HG02642 (cell line): Measurements from ENCODE around the gene ZFYVE9.

Experiments
- ATAC-seq: cut with Tn5 transposase; IDR thresholded peaks from one replicate; pipeline ENCODE4 v1.9.1; 2021; ENCODE audit warnings: mild to moderate bottlenecking; ENCODE audit not compliant: unreplicated experiment, poor library complexity

Gene ZFYVE9

DNA sequence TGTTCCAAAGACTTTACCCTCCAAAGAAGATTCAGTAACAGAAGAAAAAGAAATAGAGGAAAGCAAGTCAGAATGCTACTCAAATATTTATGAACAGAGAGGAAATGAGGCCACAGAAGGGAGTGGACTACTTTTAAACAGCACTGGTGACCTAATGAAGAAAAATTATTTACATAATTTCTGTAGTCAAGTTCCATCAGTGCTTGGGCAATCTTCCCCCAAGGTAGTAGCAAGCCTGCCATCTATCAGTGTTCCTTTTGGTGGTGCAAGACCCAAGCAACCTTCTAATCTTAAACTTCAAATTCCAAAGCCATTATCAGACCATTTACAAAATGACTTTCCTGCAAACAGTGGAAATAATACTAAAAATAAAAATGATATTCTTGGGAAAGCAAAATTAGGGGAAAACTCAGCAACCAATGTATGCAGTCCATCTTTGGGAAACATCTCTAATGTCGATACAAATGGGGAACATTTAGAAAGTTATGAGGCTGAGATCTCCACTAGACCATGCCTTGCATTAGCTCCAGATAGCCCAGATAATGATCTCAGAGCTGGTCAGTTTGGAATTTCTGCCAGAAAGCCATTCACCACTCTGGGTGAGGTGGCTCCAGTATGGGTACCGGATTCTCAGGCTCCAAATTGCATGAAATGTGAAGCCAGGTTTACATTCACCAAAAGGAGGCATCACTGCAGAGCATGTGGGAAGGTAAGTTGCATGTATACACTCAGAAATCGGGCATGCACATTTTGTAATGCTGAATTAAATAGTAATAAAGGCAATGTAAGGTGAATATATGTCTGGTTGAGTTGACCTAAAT, 97.2 kb downstream of the ZFYVE9 start:
- no peak for ATAC-seq

DNA sequence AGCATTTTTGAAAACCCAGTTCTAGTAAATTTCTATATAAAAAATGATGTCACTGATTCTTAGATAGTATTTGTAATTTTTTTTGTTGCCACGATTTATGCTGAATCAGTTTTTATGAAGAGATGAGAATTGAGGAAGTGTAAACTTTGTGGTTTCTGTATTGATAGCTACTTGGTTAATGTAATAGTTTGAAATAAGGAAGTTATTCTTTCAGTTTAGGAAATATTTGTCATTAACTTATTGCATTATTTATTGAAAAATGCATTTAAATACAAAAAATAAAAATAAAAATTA, 97.8 kb downstream of the ZFYVE9 start:
- ATAC-seq, result no peak

DNA sequence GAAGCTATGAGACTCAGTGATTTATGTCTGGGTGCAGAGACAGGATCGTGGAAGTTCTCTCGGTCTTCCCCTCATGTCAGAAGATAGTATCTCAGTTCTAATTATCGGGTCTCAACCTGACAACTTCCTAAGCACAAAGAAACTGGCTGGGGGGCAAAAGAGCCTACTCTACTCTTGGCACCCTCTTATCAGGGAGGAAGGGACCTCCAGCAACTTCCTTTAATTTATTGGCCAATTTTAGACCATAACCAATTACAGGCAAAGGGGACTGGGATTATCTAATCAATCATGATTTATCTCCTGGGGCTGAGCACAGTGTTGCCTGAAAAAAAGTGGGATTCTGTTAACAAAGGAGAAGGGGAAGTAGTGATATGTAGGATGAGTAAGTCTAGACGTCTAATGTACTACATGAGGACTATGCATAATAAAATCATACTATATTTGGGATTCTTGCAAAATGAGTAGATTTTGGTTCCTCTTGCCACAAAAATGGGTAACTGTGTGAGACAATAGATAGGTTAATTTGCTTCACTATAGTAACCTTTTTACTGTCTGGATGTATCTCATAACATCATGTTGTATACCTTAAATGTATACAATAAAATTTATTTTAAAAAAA, 98.8 kb downstream of the ZFYVE9 start:
- no peak for ATAC-seq

DNA sequence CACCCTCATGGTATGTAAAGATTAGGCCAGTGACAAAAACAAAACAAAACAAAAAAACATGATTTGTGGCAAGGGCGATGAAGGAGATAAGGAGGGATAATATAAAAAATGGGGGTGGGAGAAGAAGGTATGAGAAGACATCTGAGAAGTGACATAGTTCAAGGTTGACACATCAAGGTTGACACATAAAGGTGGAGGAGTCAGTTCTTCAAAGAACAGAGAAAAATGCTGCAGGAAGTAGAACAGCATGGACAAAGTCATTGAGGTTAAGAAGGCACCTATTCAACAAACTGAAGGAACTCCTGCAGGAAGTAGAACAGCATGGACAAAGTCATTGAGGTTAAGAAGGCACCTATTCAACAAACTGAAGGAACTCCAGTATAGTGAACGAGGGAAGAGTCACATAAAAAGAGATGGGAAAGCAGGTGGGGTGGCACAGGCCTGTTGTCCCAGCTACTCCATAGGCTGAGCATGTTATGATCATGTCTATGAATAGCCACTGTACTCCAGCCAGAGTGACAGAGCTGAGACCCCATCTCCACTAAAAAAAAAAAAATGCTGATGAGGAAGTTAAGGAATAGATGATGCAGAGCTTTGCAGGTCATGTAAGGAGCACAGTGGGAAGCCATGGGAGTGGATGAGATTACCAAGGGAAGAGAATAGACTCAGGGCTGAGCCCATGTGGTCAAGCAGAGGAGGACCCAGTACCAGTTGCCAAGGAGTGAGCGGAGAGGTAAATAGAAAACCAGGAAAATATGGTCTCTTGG, 101.5 kb downstream of the ZFYVE9 start:
- no peak for ATAC-seq

DNA sequence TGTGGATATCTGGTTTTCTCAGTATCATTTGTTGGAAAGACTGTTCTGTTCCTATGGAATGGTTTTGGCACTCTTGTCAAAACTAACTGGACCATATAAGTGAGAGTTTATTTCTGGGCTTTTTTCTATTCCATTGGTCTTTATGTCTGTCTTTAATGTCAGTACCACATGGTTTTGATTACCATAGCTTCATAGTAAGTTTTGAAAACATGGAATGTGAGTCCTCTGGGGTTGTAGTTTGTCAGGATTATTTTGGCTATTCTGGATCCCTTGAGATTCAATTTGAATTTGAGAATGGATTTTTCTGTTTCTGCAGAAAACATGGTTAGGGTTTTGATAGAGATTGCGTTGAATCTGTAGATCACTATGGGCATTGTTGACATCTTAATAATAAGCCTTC, 107.9 kb downstream of the ZFYVE9 start:
- ATAC-seq, result no peak

DNA sequence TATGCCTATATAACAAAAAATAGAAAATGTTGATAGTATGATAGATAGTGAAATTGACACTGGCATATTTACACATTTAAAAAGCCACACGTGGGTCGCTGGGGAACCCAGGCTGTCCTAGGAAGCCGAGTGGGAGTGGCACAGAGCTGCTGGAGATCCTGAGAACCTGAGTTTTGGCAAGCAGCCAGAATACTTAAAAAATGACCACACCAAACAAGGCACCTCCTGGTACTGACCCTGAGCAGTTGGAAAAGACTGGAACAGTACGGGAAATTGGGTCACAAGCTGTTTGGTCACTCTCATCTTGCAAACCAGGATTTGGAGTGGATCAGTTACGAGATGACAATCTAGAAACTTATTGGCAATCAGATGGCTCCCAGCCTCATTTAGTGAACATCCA, 111.5 kb downstream of the ZFYVE9 start:
- no peak for ATAC-seq

DNA sequence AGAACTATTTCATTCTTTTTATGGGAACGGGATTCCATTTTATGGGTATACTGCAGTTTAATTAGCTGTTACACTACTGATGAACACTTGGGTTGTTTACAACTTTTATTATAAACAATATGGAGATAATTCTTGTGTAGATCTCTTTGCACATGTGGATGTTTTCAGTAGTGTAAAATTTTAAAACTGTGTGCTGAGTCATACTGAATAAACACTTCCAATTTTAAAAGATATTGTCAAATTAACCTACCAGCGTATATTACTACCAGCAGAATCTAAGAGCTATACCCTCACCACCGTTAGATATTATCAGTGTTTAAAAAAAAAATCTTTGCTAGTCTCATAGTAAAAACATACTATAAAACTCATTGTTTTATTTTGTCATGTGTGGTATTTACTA, 118.0 kb downstream of the ZFYVE9 start:
- no peak for ATAC-seq

DNA sequence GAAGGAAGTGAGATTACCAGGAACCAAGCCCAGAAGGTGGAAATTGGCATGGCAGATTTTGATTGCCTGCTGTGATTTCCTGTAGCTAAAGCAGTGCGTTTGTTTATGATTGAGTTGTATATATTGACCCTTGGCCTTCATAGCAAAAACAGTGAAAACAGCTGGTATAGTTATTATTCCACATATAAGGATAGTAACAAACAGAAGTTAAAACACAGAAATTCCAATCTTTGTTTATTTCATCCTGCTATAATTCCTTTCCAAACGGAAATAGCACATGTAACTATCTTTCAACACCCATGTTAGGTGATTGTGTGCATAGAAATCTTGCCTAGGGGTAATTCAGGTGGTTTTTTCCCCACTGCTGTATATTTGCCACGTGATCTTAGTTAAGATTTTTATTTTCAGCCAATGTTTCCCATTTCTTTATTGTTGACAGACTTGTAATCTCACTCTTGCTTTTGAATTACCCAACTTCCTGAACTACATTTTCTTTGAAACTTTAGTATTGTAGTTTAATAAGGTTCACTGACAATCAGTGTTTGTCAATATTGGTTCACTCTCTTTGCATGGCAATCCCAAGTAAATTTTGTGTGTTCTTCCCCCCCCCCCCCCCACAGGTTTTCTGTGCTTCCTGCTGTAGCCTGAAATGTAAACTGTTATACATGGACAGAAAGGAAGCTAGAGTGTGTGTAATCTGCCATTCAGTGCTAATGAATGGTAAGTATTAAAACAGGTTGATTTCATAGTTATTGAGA, 121.4 kb downstream of the ZFYVE9 start:
- ATAC-seq, result no peak

DNA sequence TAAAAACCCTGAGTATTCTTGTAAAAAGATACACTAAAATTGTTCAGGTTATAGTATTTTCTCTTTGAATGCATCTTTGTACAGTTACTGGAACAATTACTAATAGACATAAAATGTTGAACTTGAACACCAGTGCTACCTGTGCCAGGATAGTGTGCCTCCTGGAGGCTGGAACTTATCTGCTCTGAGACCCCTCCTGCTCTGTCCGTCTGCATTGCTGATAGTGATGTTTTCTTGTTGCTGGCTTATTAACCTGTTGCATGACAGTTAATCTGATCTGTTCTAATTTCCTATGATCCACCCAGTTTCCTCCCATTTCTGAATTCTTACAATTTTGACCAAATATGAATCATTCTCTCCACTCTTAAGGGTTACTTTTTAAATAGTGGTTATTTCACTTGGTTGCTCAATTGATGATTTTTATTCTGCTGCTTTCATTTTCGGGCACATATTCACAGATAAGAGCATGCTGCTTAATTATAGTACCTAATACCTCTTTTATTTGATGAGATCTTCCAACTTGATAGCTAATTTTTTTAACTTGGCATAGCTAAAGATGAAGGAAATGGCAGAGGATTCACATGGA, 122.7 kb downstream of the ZFYVE9 start:
- ATAC-seq, result no peak

DNA sequence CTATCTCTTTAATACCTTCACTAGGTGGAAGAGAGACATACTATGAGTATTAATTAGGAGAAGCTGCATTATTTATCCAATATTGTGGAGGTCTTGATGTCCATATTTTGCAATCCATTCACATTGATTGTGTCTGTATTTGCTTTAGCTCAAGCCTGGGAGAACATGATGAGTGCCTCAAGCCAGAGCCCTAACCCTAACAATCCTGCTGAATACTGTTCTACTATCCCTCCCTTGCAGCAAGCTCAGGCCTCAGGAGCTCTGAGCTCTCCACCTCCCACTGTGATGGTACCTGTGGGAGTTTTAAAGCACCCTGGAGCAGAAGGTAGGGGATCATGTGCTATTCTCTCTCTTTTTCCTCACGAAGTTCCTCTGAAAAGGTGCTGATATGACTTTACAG, 124.6 kb downstream of the ZFYVE9 start:
- no peak for ATAC-seq

DNA sequence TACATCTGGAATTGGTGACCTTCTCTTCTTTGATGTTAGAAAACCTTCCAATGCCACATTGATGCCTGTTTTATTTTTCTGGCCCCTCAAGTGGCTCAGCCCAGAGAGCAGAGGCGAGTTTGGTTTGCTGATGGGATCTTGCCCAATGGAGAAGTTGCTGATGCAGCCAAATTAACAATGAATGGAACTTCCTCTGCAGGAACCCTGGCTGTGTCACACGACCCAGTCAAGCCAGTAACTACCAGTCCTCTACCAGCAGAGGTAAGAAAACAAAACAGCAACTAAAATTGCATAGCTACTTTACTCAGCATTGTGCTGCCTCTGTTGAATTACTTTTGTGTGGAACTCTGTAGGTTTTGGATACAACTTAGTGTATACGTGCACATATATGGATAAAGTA, 126.5 kb downstream of the ZFYVE9 start:
- no peak for ATAC-seq

DNA sequence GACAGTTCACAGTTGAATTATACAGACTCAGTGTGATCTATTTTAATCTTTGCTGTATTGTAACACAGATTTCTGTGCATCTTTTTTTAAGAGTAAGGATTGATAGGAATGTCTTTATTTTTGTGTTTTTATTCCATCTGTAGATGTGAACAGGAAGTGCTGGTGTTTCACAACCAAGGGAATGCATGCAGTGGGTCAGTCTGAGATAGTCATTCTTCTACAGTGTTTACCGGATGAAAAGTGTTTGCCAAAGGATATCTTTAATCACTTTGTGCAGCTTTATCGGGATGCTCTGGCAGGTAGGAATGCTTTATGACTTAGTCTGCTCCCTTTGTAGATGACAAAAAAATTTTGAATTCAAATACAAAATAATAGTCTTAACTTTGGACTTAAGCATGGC, 139.6 kb downstream of the ZFYVE9 start:
- no peak for ATAC-seq

DNA sequence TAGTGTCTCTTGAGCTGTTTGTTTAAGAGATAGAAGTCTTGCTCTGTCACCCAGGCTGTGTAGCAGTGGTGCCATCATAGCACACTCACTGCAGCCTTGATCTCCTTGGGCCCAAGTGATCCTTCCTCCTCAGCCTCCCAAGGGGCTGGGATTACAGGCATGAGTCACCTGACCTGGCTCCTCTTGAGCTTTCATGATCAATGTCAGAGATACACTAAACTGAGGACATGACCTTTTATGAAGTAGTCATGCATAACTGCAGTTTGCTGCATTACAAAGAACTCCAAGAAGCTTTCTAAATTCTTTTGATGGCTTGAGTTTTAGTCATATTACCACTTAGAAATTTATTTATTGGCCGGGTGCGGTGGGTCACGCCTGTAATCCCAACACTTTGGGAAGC, 146.4 kb downstream of the ZFYVE9 start:
- no peak for ATAC-seq

DNA sequence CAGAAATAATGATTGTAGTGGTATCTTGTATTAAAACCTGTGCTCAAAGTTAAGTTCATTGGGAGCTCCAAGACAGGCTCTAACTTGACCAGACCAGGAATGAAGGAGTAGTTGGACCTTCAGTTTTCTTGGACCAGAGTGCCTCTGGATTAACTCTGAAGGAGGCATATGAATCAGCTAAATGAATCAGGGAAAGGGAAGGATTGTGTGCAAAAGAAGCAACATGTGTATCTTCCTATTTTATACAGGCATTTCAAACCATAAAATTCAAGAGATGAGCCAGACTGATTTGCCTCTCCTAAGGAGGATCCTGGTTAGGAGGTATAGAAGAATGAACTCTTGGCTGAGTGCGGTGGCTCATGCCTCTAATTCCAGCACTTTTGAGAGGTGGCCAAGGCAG, 152.7 kb downstream of the ZFYVE9 start:
- ATAC-seq, result no peak

DNA sequence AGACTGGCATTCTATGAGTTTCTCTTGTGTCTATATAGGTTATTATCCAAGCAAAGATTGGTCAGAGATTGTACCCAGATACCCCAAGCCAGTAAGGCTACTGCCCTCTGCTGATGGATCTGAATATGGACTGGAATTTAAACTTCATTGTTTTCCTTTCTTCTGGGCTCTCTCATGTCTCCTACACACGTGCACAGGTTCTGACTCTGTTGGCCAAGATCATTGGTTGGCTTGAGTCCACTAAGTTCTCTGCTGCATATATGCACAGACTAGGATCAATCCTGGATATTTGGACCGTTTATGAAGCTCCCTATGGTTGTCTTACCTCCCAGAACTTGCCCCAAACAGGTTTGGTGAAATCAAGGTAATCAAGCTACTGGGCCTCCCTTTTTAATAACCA, 154.5 kb downstream of the ZFYVE9 start:
- ATAC-seq, result no peak

DNA sequence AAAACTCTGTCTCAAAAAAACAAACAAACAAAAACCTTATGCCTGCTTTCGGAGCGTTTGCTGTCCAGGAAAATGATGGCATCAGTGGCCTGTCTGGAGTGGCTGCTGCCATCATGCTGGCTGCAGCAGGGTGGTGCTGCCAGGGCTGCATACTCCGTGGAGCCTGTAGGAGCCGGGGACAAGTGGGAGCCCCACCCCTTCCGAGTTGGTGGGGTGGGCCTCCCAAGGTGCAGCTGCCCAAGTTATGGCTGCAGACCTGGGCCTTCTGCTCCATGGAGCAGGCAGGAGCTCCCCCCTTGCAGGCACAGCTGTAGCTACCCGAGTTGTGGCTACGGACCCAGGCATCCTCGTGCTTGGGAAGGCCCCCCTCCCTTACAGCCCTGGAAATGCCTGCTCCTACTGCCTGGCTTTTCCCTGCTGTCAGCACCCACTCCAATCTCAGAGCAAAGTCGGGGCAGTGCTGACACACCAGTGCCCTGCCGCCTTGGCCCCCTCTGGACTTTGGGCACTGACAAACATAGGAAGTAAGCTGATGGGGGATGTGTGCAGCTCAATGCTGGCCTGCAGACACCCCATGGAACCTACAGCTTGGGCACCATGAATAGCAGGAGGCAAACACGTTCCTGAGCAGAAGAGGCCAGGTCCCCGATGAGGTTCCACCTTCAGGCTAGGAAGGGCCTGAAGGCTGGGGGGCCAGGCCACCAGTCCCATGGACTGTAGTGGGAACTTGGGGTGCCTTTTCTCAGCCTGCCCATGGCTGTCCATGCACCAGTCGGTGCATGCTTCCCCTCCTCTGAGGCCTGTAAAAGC, 163.7 kb downstream of the ZFYVE9 start:
- ATAC-seq, result no peak

DNA sequence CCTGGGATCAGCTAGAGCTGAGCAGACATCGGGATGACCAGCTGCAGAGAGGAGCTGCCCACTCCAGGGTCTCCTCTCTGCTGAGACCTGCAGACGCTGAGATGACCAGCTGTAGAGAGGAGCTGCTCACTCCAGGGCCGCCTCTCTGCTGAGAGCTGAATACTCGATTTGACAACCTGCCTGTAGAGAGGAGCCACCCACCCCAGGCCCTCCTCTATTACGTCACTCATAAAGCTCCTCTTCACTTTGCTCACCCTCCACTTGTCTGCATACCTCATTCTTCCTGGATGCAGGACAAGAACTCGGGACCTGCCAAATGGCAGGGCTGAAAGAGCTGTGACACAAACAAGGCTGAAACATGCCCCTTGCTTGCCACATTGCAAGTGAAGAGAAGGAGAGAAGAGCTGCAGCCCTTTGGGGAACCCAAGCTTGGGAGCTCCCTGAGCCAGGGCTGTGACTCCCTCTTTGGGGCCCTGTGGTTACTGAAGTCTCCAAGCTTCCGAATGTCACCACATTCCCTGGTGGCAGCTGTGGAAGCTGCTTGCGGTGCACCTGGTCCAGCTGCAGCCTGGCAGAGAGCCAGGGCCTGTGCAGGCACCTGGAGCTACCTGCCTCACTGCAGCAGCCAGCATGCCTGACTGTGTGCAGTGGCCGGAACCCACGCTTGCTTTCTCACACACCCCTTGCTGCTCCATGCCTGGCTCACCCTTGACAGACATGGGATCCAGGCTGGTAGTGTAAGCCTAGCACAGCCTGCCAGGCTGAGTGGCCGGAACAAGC, 164.5 kb downstream of the ZFYVE9 start:
- no peak for ATAC-seq

DNA sequence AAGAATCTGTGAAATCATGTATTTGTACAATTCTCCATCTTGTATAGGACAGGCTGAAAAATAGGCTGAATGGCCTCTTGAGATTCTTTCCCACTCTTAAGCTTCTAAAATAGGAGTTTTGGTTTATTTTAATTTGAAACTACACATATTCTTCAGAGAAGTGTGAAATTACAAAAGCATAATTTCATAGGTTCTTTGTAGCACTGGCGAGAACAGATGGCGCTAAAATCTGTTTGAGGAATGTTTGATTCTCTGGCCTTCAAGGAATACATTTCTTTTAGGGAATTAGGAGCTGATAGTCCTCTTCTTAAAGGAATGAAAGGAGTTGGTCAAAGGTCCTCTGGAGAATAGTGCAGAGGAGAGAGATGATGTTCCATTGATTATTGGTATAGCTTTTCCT, 179.2 kb downstream of the ZFYVE9 start:
- ATAC-seq, result no peak

DNA sequence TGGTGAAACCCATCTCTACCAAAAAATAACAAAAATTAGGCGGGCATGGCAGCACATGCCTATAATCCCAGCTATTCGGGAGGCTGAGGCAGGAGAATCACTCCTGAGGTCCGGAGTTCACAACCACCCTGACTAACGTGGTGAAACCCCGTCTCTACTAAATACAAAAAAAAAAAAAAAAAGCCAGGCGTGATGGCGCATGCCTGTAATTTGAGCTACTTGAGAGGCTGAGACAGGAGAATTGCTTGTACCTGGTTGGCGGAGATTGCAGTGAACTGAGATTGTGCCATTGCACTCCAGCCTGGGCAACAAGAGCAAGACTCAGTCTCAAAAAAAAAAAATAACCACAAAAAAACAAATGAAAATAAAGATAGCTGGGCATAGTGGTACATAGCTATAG, 181.8 kb downstream of the ZFYVE9 start:
- ATAC-seq, result no peak
